ENCODE data around the gene OR10P1.

OR10P1 gene

GRCh38 chr12:55631733-55632132, 5.0 kb upstream of the OR10P1 start:
- intact Hi-C loops (cut with DNase I; ENCODE audit: low total_unique reads): no loop called here

DNA sequence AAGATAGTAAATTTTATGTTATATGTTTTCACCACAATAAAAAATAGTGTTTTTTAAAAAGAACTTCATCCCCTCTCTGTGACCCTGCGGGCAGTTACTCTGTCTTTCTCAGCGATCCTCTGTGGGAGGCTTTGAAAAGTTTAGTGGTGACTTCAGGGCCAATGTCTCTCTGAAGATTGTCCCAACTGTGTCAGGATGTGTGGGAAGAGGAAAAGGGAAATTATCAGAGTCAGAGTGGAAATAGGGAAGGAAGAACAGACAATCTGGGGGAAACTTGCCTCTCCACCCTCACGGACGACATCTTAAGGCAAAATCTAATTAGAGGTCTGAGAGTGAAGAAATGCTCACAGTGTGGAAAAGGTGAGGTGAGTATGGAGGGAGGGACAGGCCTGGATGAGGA, 3.5 kb upstream of the OR10P1 start:
- Histone ChIP-seq H3K4me1 (no peaks in the 10 kb centered on the region), H3K4me3 (no peak overlapping the region), H3K36me3 (no peaks in the 10 kb centered on the region), H3K9me3 (no peaks in the 10 kb centered on the region), H3K27ac (no peak overlapping the region), H3K27me3 (peaks cover 0 to 15% of the 10 kb centered on the region in 2 donors)
- TF ChIP-seq CTCF (IDR thresholded peaks at IDR 0.05): no peak
- intact Hi-C loops (cut with DNase I; ENCODE audit: low total_unique reads): no loop called here
- DNase-seq: no peak

More at GRCh38 chr12:55631733-55632132, 5.0 kb upstream of the OR10P1 start:
- H3K27ac ChIP-seq: no peak overlapping the region
- H3K4me1 ChIP-seq: no peaks in the 10 kb centered on the region
- peaks cover 0 to under 1% of the 10 kb centered on the region in 2 donors for H3K27me3 ChIP-seq
- no peaks in the 10 kb centered on the region for H3K36me3 ChIP-seq
- no peak for TF ChIP-seq CTCF (IDR thresholded peaks at IDR 0.05)
- no peak for DNase-seq
- H3K9me3 ChIP-seq: no peaks in the 10 kb centered on the region
- no peak overlapping the region for H3K4me3 ChIP-seq

DNA sequence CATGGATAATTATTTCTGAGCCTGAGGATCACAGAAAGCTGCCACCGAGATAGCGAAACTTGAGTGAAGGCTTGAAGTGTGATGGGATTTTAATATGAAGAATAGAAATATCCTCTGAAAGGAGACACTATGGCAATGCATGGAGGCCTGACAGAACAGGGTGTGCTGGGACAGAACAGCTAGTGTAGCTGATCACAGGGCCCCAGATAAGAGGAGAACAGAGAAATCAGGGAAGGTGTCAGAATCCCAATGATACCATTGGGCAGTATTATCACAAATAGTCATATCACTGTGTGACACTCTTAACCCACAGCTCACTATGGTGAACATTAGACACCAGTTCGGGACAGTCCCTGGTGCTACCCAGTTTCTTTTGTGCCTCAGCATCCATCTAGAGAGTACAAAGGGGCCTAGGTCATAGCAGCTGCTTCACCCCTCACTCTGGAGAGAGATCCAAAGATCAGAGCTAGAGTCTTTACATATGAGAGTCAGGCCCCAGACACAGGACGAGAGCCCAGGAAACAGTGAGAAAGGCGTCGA, 506 bp upstream of the OR10P1 start:
- no peak for TF ChIP-seq CTCF (IDR thresholded peaks at IDR 0.05)
- Histone ChIP-seq H3K4me3 (no peak overlapping the region), H3K27ac (no peak overlapping the region), H3K9me3 (no peaks in the 10 kb centered on the region), H3K36me3 (no peaks in the 10 kb centered on the region), H3K27me3 (peaks cover 0 to 18% of the 10 kb centered on the region in 2 donors), H3K4me1 (no peaks in the 10 kb centered on the region)
- intact Hi-C loops (cut with DNase I; ENCODE audit: low total_unique reads): no loop called here
- DNase-seq: no peak

DNA sequence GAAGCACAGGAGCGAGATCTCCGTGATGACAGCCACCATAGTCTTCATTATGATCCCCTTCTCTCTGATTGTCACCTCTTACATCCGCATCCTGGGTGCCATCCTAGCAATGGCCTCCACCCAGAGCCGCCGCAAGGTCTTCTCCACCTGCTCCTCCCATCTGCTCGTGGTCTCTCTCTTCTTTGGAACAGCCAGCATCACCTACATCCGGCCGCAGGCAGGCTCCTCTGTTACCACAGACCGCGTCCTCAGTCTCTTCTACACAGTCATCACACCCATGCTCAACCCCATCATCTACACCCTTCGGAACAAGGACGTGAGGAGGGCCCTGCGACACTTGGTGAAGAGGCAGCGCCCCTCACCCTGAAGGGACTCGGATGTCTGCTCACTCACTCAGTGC, 775 bp downstream of the OR10P1 start:
- Histone ChIP-seq H3K36me3 (no peaks in the 10 kb centered on the region), H3K4me1 (no peaks in the 10 kb centered on the region), H3K27ac (no peak overlapping the region), H3K4me3 (no peak overlapping the region), H3K27me3 (peaks cover 0 to 18% of the 10 kb centered on the region in 2 donors), H3K9me3 (no peaks in the 10 kb centered on the region)
- intact Hi-C loops (cut with DNase I; ENCODE audit: low total_unique reads): no loop called here
- no peak for TF ChIP-seq CTCF (IDR thresholded peaks at IDR 0.05)
- no peak for DNase-seq

- no peaks in the 10 kb centered on the region for H3K36me3 ChIP-seq
- TF ChIP-seq CTCF (IDR thresholded peaks at IDR 0.05): no peak
- no peaks in the 10 kb centered on the region for H3K9me3 ChIP-seq
- H3K27ac ChIP-seq: no peak overlapping the region
- no peak overlapping the region for H3K4me3 ChIP-seq
- H3K27me3 ChIP-seq: peaks cover 0 to 18% of the 10 kb centered on the region in 2 donors
- intact Hi-C loops (cut with DNase I; ENCODE audit: low total_unique reads): no loop called here
- no peak for DNase-seq
- peaks cover 0 to 5% (median under 1%) of the 10 kb centered on the region in 4 donors for H3K4me1 ChIP-seq
Measured at GRCh38 chr12:55641595-55641994, 4.9 kb downstream of the OR10P1 start.

DNA sequence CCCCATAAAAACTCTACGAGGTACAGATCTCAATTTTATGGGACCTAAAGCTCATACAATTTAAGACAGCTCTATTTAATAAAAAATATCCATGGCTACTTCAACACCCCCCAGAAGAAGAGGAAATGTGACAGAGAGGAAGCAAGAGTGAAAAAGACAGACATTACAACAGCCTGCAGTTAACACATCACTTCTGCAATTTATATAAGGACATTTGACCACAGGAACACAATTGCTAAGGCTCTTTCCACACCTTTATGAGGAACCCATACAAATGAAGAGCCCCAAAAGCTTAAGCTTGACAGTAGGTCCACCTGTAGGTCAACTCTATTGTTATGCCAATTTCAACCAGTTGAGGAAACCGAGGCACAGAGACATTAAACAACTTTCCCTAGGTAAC, 5.6 kb downstream of the OR10P1 start:
- no peak for TF ChIP-seq CTCF (IDR thresholded peaks at IDR 0.05)
- Histone ChIP-seq H3K27ac (no peak overlapping the region), H3K27me3 (peaks cover 0 to 12% of the 10 kb centered on the region in 2 donors), H3K36me3 (no peaks in the 10 kb centered on the region), H3K4me3 (no peak overlapping the region), H3K4me1 (peaks cover 0 to 5% (median 2%) of the 10 kb centered on the region in 4 donors), H3K9me3 (no peaks in the 10 kb centered on the region)
- intact Hi-C loops (cut with DNase I; ENCODE audit: low total_unique reads): no loop called here
- no peak for DNase-seq
